Adrenal gland (tissue), 12 donors: ENCODE measurements around the gene PTPRN2. TPM values are rescaled to one million over a fixed set of nuclear protein-coding genes. Genes with fewer than 3 reads are reported as not detected.

Experiments
- DNase-seq, 7 donors: peaks; one replicate each; pipeline ENCODE4 v3.0.0-alpha.2; 2019 to 2020
- H3K27ac ChIP-seq, 5 donors: fragments of 200-600 bp; sonication (generic) in 4 of 5; 1 replicate in 3 of 5; 2 replicates in 2 of 5; pipeline versions ENCODE4 v1.5.1 to v1.8.0; 2016 to 2020; ENCODE audit warnings: mild to moderate bottlenecking in 1 of 5
- H3K27me3 ChIP-seq: fragments of 200-600 bp; 2 replicates; pipeline ENCODE4 v1.8.0; 2021
- H3K36me3 ChIP-seq, 2 donors: fragments of 200-600 bp; replicated peaks in 1 of 2; 1 replicate in 1 of 2; 2 replicates in 1 of 2; pipeline versions ENCODE4 v1.5.1 to v1.8.0; 2018 to 2022
- H3K4me1 ChIP-seq, 2 donors: fragments of 200-600 bp; replicated peaks in 1 of 2; 1 replicate in 1 of 2; 2 replicates in 1 of 2; pipeline versions ENCODE4 v1.5.1 to v1.8.0; 2018 to 2021
- H3K4me3 ChIP-seq, 4 donors: fragments of 200-600 bp; sonication (generic) in 3 of 4; one replicate each; pipeline ENCODE4 v1.5.1; 2016 to 2018
- H3K9me3 ChIP-seq, 3 donors: fragments of 200-600 bp; sonication (generic) in 1 of 3; replicated peaks in 1 of 3; 1 replicate in 2 of 3; 2 replicates in 1 of 3; pipeline versions ENCODE4 v1.5.1 to v1.8.0; 2016 to 2021
- CTCF ChIP-seq, 6 experiments: fragments of 450-650 bp in 4 of 6; fragments of 200-600 bp in 2 of 6; sonication (generic) in 1 of 6; IDR thresholded peaks; 1 replicate in 5 of 6; 2 replicates in 1 of 6; pipeline versions ENCODE4 v1.5.1 to v1.8.0; 2016 to 2021; ENCODE audit warnings: antibody characterized with exemption in 6 of 6, mild to moderate bottlenecking in 2 of 6, moderate library complexity in 1 of 6
- POLR2A ChIP-seq, 2 donors: fragments of 450-650 bp; IDR thresholded peaks; one replicate each; pipeline ENCODE4 v1.6.1; 2017; ENCODE audit warnings: antibody characterized with exemption in 2 of 2, mild to moderate bottlenecking in 2 of 2, moderate library complexity in 1 of 2
- WGBS, 4 donors: extraction: QIAGEN DNeasy Blood & Tissue Kit in 2 of 4; methylation state at CpG; one replicate each; pipeline versions ENCODE4 v1.1.5 to v1.1.7; 2013 to 2017; 5-methylcytosine and 5-hydroxymethylcytosine counted together
- intact Hi-C, 2 donors: fragments of 100-400 bp; cut with DNase I; formaldehyde crosslinking; loops; one replicate each; pipeline versions ENCODE4 v1.14.1 to v1.15.0; 2022 to 2023
- polyA plus RNA-seq, 3 donors: library from polyadenylated mRNA; stranded (reverse); fragments of 200-250 nt in 2 of 3; fragments of 350-450 nt in 1 of 3; fragmentation: Illumina TruSeq in 1 of 3; extraction: RNeasy Lipid Tissue Mini Kit (QIAGEN cat#74804) in 1 of 3; gene quantifications; one replicate each; pipeline ENCODE4 v1.2.3, GENCODE V29; 2013 to 2014
- total RNA-seq, 9 donors: library from RNA; depleted of rRNA in 4 of 9; stranded (reverse); fragments of >200 nt in 4 of 9; fragments of 120-200 nt in 1 of 9; fragmentation: NEBNext Ultra II Directional in 1 of 9; extraction: Animal tissue kit (Norgen Biotek cat#: 25700) in 1 of 9; gene quantifications; one replicate each; pipeline versions ENCODE4 v1.1.0 to v1.2.4, GENCODE V29; 2013 to 2023
- donor health status: healthy with polysubstance abuse.
- donor health status: Bipolar disorder and iron deficiency.
- donor health status: DM: yes; HTN: yes; CAD: no.
- donor health status: DM: no; HTN: no; CAD: no.
- donor health status: DM: no; HTN: no; CAD: no.
- donor health status: DM: yes; HTN: yes; CAD: no.

The PTPRN2 gene
- total and polyA plus RNA-seq, 12 donors: 2.2 to 16.2 (median 3.4) TPM

- H3K27ac ChIP-seq: no peak overlapping the region
- H3K27me3 ChIP-seq: no peaks in the 10 kb centered on the region
- no peak overlapping the region for H3K4me3 ChIP-seq
- 83 to 97% (median 95%) methylated on average over 2 to 12 of the region's 12 CpGs for WGBS, 4 donors
- no peak for TF ChIP-seq CTCF (IDR thresholded peaks at IDR 0.05)
- no peak for TF ChIP-seq POLR2A (IDR thresholded peaks at IDR 0.05)
- intact Hi-C loops: no loop called here
- H3K9me3 ChIP-seq: no peaks in the 10 kb centered on the region
- DNase-seq: no peak
- H3K36me3 ChIP-seq: no peaks in the 10 kb centered on the region
- no peaks in the 10 kb centered on the region for H3K4me1 ChIP-seq
These were observed 81.0 kb downstream of the PTPRN2 start for GRCh38 chr7:158506626-158507025.

DNA sequence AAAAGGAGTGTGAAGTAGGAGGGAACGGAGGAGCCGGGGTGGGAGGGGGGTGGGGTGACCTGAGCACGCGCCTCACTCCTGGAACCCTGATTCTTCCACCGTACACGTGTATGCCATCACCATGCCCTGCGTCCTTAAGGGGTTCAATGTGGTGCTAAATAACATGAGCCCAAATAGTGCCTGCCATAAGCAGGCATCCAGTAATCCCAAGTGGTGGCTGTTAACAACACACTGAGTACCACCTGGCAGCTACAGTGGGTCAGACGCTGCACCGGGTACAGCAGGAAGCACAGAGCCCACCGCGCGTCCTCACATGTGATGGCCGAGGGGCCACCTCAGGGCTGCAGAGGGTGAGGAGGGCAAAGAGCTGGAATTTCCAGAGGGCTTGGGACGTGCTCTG lies 81.9 kb downstream of the PTPRN2 start:
- intact Hi-C loops: no loop called here
- H3K4me3 ChIP-seq: no peak overlapping the region
- WGBS, 4 donors: 89 to 95% (median 93%) methylated on average over 12 to 14 of the region's 14 CpGs
- H3K27me3 ChIP-seq: no peaks in the 10 kb centered on the region
- DNase-seq: no peak
- H3K36me3 ChIP-seq: no peaks in the 10 kb centered on the region
- TF ChIP-seq POLR2A (IDR thresholded peaks at IDR 0.05) (no peak), CTCF (IDR thresholded peaks at IDR 0.05) (no peak)
- H3K4me1 ChIP-seq: no peaks in the 10 kb centered on the region
- no peak overlapping the region for H3K27ac ChIP-seq
- H3K9me3 ChIP-seq: no peaks in the 10 kb centered on the region

- no peak for TF ChIP-seq CTCF (IDR thresholded peaks at IDR 0.05)
- Histone ChIP-seq H3K4me1 (no peaks in the 10 kb centered on the region), H3K27me3 (no peaks in the 10 kb centered on the region), H3K4me3 (no peak overlapping the region), H3K36me3 (no peaks in the 10 kb centered on the region), H3K9me3 (no peaks in the 10 kb centered on the region), H3K27ac (no peak overlapping the region)
- DNase-seq: no peak
- intact Hi-C loops: no loop called here
- 85 to 88% (median 87%) methylated on average over 10 to 11 of the region's 11 CpGs for WGBS, 4 donors
These were observed 85.4 kb downstream of the PTPRN2 start for GRCh38 chr7:158502068-158502750.

DNA sequence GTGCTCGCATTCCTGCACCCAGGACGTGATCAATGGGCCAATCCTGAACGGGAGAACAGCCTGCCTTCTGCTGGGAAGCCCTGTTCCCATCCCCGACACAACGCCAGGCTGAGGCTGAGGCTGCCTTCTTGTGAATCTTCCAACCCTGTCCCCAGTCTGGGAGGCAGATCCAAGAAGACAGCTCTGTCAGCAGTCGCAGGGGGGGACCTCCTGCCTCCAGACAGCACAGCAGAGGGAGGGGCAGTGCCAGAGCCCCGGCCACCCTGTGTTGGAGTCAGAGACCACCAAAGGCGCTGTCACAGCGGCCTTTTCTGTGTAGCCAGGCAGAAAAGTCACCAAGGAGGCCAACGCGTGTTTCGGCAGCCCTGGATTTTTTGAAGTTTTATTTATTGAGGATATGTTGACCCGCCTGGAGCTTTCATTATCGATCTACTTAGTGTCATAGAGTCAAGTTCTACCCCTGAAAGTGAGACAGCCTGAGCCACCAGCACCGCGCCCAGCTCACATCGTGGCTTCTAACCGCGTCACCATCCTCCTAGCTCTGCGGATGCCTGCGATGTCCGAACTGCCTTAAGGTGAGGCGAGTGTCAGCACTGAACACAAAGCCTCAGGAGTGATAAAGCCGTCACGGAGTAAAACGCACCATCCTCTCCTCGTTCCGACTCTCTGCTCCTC lies 86.1 kb downstream of the PTPRN2 start:
- H3K4me1 ChIP-seq: no peaks in the 10 kb centered on the region
- 78 to 88% (median 85%) methylated on average over 26 to 28 of the region's 28 CpGs for WGBS, 4 donors
- H3K27me3 ChIP-seq: no peaks in the 10 kb centered on the region
- no peak overlapping the region for H3K27ac ChIP-seq
- DNase-seq: no peak
- TF ChIP-seq POLR2A (IDR thresholded peaks at IDR 0.05) (no peak), CTCF (IDR thresholded peaks at IDR 0.05) (no peak)
- intact Hi-C loops: no loop called here
- no peaks in the 10 kb centered on the region for H3K9me3 ChIP-seq
- no peaks in the 10 kb centered on the region for H3K36me3 ChIP-seq
- no peak overlapping the region for H3K4me3 ChIP-seq
